HL-60 (cell line): ENCODE data around the gene PTGDS.

ENCODE experiments used
- DNase-seq, 2 experiments: peaks; one replicate each; pipeline ENCODE4 v3.0.0-alpha.2; 2010 to 2020; ENCODE audit warnings: low read depth in 1 of 2, low spot score in 1 of 2
- H3K27ac ChIP-seq: fragments of 250-450 bp; sonication (Bioruptor Pico); replicated peaks from 2 replicates; pipeline ENCODE4 v1.5.1; 2020; ENCODE audit warnings: mild to moderate bottlenecking, moderate library complexity
- H3K27me3 ChIP-seq: fragments of 250-450 bp; sonication (Bioruptor Pico); 2 replicates; pipeline ENCODE4 v1.5.1; 2021; ENCODE audit warnings: mild to moderate bottlenecking, moderate library complexity; ENCODE audit not compliant: insufficient read depth, poor library complexity, severe bottlenecking
- H3K4me3 ChIP-seq: replicated peaks from 2 replicates; pipeline ENCODE4 v1.5.1; 2011; ENCODE audit warnings: mild to moderate bottlenecking, control low read depth, low read length; ENCODE audit not compliant: insufficient read depth
- CTCF ChIP-seq: IDR thresholded peaks from one replicate; pipeline ENCODE4 v1.5.1; 2011; ENCODE audit warnings: low read length, control low read depth, inconsistent platforms; ENCODE audit not compliant: insufficient read depth
- GABPA ChIP-seq: IDR thresholded peaks from 2 replicates; pipeline ENCODE4 v1.6.1; 2012; ENCODE audit warnings: low read depth
- POLR2AphosphoS5 ChIP-seq: IDR thresholded peaks from 2 replicates; pipeline ENCODE4 v1.6.1; 2012; ENCODE audit warnings: low read depth
- SPI1 ChIP-seq: IDR thresholded peaks from 2 replicates; pipeline ENCODE4 v1.6.1; 2012; ENCODE audit warnings: low read depth, mild to moderate bottlenecking, borderline replicate concordance
- TF ChIP-seq, protein P1 (sequence below): IDR thresholded peaks from 2 replicates; pipeline ENCODE4 v1.6.1; 2012; ENCODE audit warnings: low read depth; ENCODE audit not compliant: insufficient replicate concordance

The PTGDS gene

DNA sequence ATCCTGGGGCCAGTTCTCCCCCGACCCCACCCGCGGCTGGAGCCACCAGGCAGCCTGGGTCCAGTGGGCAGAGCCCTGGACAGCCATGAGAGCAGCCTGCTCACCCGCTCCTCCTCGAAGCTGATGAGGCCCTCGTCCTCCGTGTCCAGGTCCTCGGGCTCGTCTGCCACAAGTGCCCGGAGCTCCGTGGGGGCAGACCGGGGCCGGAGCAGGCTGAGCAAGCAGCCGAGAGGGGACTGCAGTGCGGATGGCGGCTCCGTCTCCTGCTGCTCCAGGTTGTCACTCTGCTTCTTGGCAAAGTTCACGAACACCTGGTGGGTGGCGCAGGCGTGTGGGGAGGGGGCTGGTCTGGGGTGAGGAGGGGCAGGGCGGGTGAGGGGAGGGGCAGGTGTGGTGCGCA is 31.0 kb downstream of the PTGDS start:
- H3K27ac ChIP-seq = no peak overlapping the region
- TF ChIP-seq CTCF = no peak
- TF ChIP-seq, protein P1, sequence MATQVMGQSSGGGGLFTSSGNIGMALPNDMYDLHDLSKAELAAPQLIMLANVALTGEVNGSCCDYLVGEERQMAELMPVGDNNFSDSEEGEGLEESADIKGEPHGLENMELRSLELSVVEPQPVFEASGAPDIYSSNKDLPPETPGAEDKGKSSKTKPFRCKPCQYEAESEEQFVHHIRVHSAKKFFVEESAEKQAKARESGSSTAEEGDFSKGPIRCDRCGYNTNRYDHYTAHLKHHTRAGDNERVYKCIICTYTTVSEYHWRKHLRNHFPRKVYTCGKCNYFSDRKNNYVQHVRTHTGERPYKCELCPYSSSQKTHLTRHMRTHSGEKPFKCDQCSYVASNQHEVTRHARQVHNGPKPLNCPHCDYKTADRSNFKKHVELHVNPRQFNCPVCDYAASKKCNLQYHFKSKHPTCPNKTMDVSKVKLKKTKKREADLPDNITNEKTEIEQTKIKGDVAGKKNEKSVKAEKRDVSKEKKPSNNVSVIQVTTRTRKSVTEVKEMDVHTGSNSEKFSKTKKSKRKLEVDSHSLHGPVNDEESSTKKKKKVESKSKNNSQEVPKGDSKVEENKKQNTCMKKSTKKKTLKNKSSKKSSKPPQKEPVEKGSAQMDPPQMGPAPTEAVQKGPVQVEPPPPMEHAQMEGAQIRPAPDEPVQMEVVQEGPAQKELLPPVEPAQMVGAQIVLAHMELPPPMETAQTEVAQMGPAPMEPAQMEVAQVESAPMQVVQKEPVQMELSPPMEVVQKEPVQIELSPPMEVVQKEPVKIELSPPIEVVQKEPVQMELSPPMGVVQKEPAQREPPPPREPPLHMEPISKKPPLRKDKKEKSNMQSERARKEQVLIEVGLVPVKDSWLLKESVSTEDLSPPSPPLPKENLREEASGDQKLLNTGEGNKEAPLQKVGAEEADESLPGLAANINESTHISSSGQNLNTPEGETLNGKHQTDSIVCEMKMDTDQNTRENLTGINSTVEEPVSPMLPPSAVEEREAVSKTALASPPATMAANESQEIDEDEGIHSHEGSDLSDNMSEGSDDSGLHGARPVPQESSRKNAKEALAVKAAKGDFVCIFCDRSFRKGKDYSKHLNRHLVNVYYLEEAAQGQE = no peak
- TF ChIP-seq SPI1 = no peak
- TF ChIP-seq GABPA = no peak
- TF ChIP-seq POLR2AphosphoS5 = no peak
- no peak for DNase-seq
- no peak overlapping the region for H3K4me3 ChIP-seq
- no peaks in the 10 kb centered on the region for H3K27me3 ChIP-seq

- Histone ChIP-seq H3K27ac (no peak overlapping the region), H3K27me3 (no peaks in the 10 kb centered on the region), H3K4me3 (no peak overlapping the region)
- TF ChIP-seq SPI1 = no peak
- TF ChIP-seq GABPA = no peak
- no peak for TF ChIP-seq POLR2AphosphoS5
- TF ChIP-seq CTCF = no peak
- TF ChIP-seq, protein P1 = no peak
- no peak for DNase-seq
Observed at GRCh38 chr9:137009217-137009616, 31.9 kb downstream of the PTGDS start.

- no peaks in the 10 kb centered on the region for H3K27me3 ChIP-seq
- no peak overlapping the region for H3K27ac ChIP-seq
- no peak for DNase-seq
- H3K4me3 ChIP-seq = no peak overlapping the region
- TF ChIP-seq CTCF = no peak
- TF ChIP-seq SPI1 = no peak
- TF ChIP-seq POLR2AphosphoS5 = no peak
- TF ChIP-seq, protein P1 = no peak
- TF ChIP-seq GABPA = no peak
Observed at GRCh38 chr9:137009938-137010732, 32.8 kb downstream of the PTGDS start.
